ENCODE measurements around the gene CCDC183. TPM values are rescaled to one million over a fixed set of nuclear protein-coding genes. Genes with fewer than 3 reads are reported as not detected.

CCDC183 gene
- total RNA-seq, 1 donor from 2014 or later = under 0.01 TPM

DNA sequence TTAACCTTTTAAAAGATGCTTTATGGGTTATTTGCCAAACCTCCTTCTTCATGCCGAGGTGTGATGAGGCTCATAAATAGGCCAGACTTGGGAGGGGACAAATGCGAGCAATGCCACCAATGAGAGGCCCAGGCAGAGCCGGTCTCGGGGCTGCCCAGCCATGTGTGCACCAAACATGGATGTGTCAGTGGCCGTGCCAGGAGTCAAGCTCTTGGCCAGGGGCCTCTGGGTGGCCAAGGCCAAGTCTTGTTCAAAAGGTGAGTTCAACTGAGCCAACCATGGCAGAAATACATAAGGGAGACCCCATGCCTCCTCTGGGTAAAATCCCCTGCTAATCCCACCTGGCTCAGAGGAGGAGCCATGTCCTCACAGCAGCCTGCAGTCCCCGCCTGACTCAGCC lies 20.9 kb upstream of the CCDC183 start:
- TF ChIP-seq, protein P1, sequence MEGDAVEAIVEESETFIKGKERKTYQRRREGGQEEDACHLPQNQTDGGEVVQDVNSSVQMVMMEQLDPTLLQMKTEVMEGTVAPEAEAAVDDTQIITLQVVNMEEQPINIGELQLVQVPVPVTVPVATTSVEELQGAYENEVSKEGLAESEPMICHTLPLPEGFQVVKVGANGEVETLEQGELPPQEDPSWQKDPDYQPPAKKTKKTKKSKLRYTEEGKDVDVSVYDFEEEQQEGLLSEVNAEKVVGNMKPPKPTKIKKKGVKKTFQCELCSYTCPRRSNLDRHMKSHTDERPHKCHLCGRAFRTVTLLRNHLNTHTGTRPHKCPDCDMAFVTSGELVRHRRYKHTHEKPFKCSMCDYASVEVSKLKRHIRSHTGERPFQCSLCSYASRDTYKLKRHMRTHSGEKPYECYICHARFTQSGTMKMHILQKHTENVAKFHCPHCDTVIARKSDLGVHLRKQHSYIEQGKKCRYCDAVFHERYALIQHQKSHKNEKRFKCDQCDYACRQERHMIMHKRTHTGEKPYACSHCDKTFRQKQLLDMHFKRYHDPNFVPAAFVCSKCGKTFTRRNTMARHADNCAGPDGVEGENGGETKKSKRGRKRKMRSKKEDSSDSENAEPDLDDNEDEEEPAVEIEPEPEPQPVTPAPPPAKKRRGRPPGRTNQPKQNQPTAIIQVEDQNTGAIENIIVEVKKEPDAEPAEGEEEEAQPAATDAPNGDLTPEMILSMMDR (IDR thresholded peaks at IDR 0.05; ENCODE audit: insufficient read depth, low read length, severe bottlenecking) = no peak
- no peak for DNase-seq (ENCODE audit: low read depth)
- H3K27me3 ChIP-seq (ENCODE audit: control insufficient read depth, insufficient read depth, low read length) = peaks cover 6% of the 10 kb centered on the region
- H3K4me3 ChIP-seq (ENCODE audit: low read depth, low read length) = no peak overlapping the region
- no peaks in the 10 kb centered on the region for H3K36me3 ChIP-seq (ENCODE audit: control insufficient read depth, insufficient read depth, low read length)
- FAIRE-seq = no peak

DNA sequence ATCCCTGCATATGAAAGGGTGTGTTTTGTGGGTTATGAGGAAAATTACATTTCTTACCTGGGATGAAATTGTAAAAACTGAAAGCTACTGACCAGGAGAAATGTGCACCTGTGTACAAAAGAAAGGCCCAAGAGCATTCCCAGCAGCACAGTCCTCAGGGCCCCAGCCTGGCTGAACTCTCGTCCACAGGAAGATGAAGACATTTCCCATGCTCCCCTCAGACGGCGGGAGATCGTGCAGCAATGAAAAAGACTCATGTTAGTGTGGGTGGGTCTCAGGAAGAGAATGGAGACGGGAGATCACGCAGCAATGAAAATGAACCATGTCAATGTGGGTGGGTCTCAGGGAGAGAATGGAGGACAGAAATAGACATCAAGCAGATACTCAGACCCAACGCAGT lies 19.2 kb upstream of the CCDC183 start:
- DNase-seq (ENCODE audit: low read depth) (no peak), FAIRE-seq (no peak)
- peaks cover 6% of the 10 kb centered on the region for H3K27me3 ChIP-seq (ENCODE audit: control insufficient read depth, insufficient read depth, low read length)
- no peaks in the 10 kb centered on the region for H3K36me3 ChIP-seq (ENCODE audit: control insufficient read depth, insufficient read depth, low read length)
- H3K4me3 ChIP-seq (ENCODE audit: low read depth, low read length) = no peak overlapping the region
- TF ChIP-seq, protein P1 (IDR thresholded peaks at IDR 0.05; ENCODE audit: insufficient read depth, low read length, severe bottlenecking) = no peak

DNA sequence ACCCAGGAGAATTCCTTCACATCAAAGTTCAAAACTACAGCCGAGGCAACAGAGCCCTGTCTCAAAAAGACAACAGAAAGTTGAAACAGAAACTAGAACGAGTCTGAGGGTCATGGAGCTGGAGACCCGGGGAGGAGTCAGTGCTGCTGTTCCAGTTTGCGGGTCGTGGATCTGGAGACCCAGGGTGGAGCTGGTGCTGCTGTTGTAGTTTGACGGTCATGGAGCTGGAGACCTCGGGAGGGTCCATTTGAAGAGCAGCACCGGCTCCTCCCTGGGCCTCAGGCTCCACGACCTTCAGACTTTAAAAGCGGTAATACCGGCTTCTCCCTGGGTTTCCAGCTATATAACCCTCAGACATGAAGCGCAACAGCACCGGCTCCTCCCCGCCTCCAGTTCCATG lies 18.8 kb upstream of the CCDC183 start:
- FAIRE-seq (no peak), DNase-seq (ENCODE audit: low read depth) (no peak)
- Histone ChIP-seq H3K27me3 (ENCODE audit: control insufficient read depth, insufficient read depth, low read length) (peaks cover 6% of the 10 kb centered on the region), H3K4me3 (ENCODE audit: low read depth, low read length) (no peak overlapping the region), H3K36me3 (ENCODE audit: control insufficient read depth, insufficient read depth, low read length) (no peaks in the 10 kb centered on the region)
- TF ChIP-seq, protein P1 (IDR thresholded peaks at IDR 0.05; ENCODE audit: insufficient read depth, low read length, severe bottlenecking) = no peak

DNA sequence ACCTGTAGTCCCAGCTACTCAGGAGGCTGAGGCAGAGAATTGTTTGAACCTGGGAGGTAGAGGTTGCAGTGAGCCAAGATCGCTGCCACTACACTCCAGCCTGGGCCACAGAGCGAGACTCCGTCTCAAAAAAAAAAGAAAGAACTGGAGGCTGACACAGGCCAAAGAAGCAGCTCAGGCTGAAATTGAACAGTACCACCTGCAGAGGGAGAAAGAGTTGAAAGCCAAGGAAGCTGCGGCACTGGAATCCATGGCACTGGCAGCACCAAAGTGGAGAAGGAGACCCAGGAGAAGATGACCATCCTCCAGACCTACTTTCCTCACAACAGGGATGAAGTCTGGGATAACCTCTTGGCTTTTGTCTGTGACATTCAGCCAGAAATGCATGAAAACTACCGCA lies 16.3 kb upstream of the CCDC183 start:
- no peak for DNase-seq (ENCODE audit: low read depth)
- H3K4me3 ChIP-seq (ENCODE audit: low read depth, low read length) = no peak overlapping the region
- no peak for FAIRE-seq
- H3K36me3 ChIP-seq (ENCODE audit: control insufficient read depth, insufficient read depth, low read length) = no peaks in the 10 kb centered on the region
- TF ChIP-seq, protein P1 (IDR thresholded peaks at IDR 0.05; ENCODE audit: insufficient read depth, low read length, severe bottlenecking) = no peak
- H3K27me3 ChIP-seq (ENCODE audit: control insufficient read depth, insufficient read depth, low read length) = peaks cover 6% of the 10 kb centered on the region

DNA sequence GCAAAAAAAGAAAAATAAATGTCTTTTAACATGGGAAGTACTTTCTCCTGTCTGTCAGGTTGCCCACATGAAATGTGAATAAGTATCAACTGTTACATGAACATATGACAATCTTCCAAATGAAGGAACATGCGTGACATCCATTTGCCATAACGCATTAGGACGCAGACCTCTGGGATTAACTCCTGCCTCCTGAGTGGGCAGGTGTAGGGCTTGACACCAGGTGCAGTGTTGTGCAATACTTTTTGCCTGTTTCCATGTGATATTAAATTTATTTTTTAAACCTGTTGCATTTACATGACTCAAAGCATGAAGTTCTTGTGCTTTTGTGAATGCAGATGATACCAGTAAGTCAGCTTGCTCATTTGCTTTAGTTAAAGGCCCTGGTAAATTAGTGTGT lies 13.7 kb upstream of the CCDC183 start:
- Histone ChIP-seq H3K36me3 (ENCODE audit: control insufficient read depth, insufficient read depth, low read length) (no peaks in the 10 kb centered on the region), H3K4me3 (ENCODE audit: low read depth, low read length) (no peak overlapping the region), H3K27me3 (ENCODE audit: control insufficient read depth, insufficient read depth, low read length) (peaks cover 6% of the 10 kb centered on the region)
- no peak for DNase-seq (ENCODE audit: low read depth)
- FAIRE-seq = no peak
- TF ChIP-seq, protein P1 (IDR thresholded peaks at IDR 0.05; ENCODE audit: insufficient read depth, low read length, severe bottlenecking) = no peak

DNA sequence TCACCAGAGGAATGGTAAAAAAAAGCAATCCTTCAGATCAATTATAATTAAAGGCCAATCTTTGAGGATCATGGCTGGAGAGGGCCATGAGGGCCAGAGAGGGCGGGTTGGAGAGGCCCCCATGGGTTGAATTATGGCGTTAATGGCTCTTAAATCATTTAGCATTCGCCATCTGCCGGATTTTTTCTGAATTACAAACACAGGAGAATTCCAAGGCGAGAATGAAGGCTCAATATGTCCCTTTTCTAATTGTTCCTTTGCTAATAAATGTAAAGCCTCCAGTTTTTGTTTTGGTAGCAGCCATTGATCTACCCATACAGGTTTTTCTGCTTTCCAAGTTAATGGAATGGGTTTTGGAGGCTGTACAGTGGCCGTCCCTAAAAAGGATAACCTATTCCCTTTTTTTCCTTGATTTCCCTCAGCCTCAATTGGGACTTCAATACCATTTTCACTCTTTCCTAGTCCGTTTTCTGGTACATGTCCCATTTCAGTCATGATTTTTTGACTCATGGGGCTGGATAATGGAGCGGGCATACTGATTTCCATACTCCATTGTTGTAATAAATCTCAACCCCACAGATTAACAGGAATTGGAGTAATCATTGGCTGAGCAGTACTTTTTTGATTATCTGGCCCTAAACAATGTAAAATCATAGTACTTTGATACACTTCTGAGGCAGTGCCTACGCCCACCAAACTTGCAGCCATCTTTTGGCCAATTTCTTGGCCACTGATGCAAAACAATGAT lies 11.7 kb upstream of the CCDC183 start:
- no peak overlapping the region for H3K4me3 ChIP-seq (ENCODE audit: low read depth, low read length)
- no peaks in the 10 kb centered on the region for H3K36me3 ChIP-seq (ENCODE audit: control insufficient read depth, insufficient read depth, low read length)
- DNase-seq (ENCODE audit: low read depth) (no peak), FAIRE-seq (no peak)
- TF ChIP-seq, protein P1 (IDR thresholded peaks at IDR 0.05; ENCODE audit: insufficient read depth, low read length, severe bottlenecking) = peak; percentile 31
- peaks cover 2% of the 10 kb centered on the region for H3K27me3 ChIP-seq (ENCODE audit: control insufficient read depth, insufficient read depth, low read length)
